ENCODE results near the gene PTPN20.

DNA sequence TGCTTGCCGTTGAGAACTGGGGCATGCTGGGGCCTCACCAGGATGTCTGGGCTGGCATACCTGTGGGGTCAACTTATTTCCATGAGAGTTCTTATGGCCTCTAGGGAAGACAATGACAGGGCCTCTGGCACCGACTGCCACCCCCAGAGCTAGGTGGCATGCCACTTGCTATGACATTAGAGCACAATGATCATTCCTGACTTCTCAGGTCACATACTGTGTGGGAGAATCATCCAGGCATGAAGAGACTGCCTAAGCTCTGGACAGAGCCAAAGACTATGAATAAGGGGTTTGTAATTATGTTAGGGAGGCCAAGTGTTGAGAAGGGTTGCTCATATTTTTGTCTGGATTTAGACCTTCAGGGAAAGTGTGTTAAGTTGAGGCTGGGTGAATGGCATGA is 97.5 kb downstream of the PTPN20 start:
- TF ChIP-seq, protein P1, sequence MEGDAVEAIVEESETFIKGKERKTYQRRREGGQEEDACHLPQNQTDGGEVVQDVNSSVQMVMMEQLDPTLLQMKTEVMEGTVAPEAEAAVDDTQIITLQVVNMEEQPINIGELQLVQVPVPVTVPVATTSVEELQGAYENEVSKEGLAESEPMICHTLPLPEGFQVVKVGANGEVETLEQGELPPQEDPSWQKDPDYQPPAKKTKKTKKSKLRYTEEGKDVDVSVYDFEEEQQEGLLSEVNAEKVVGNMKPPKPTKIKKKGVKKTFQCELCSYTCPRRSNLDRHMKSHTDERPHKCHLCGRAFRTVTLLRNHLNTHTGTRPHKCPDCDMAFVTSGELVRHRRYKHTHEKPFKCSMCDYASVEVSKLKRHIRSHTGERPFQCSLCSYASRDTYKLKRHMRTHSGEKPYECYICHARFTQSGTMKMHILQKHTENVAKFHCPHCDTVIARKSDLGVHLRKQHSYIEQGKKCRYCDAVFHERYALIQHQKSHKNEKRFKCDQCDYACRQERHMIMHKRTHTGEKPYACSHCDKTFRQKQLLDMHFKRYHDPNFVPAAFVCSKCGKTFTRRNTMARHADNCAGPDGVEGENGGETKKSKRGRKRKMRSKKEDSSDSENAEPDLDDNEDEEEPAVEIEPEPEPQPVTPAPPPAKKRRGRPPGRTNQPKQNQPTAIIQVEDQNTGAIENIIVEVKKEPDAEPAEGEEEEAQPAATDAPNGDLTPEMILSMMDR (conservative IDR thresholded peaks at IDR 0.05; ENCODE audit: low read length): no peak
- no peak for TF ChIP-seq EZH2phosphoT487 (IDR thresholded peaks at IDR 0.05; ENCODE audit: borderline replicate concordance, low read depth, low read length)

Measured in OCI-LY7 (cell line).